ENCODE data around the gene DNAJC24.

GRCh38 chr11:31417816-31418215, 48.2 kb downstream of the DNAJC24 start:
- no peak for TF ChIP-seq POLR2AphosphoS5 (IDR thresholded peaks at IDR 0.05; ENCODE audit: borderline replicate concordance, low read depth, low read length)
- no peak for TF ChIP-seq FOXP2 (optimal IDR thresholded peaks at IDR 0.05; ENCODE audit: control extremely low read depth, extremely low read length, insufficient read depth)

Data from SK-N-MC (cell line).